Measurements from ENCODE around the gene SH2D4B. TPM values are rescaled to one million over a fixed set of nuclear protein-coding genes. Genes with fewer than 3 reads are reported as not detected.

SH2D4B gene
- total and polyA plus RNA-seq, 2 donors (not counting 3 experiments of a cell fraction or from before 2014, with no cell fraction given), result not detected

- H3K36me3 ChIP-seq (ENCODE audit: control insufficient read depth in 2 of 2, extremely low read depth in 1 of 2, insufficient read depth in 2 of 2, low read length in 2 of 2), result no peaks in the 10 kb centered on the region
- FAIRE-seq (no peak), DNase-seq (ENCODE audit: low read depth, low spot score) (no peak)
- no TSS peak for BruUV-seq (replicated peaks)
- TF ChIP-seq POLR2AphosphoS5 (IDR thresholded peaks at IDR 0.05; ENCODE audit: insufficient read depth, low read depth, low read length) (peak; percentile 32), EZH2 (IDR thresholded peaks at IDR 0.05; ENCODE audit: borderline replicate concordance, low read depth, low read length, severe bottlenecking) (no peak)
- no peak overlapping the region for H3K4me2 ChIP-seq (ENCODE audit: insufficient read depth, low read length)
- H3K27me3 ChIP-seq (ENCODE audit: control insufficient read depth in 2 of 2, insufficient read depth in 2 of 2, low read length in 2 of 2), result no peaks in the 10 kb centered on the region
- H3K9me3 ChIP-seq (replicated peaks; ENCODE audit: control insufficient read depth, insufficient read depth, low read length), result no peaks in the 10 kb centered on the region
- no peak overlapping the region for H2AFZ ChIP-seq (ENCODE audit: low read depth, low read length)
- no peaks in the 10 kb centered on the region for H4K20me1 ChIP-seq (replicated peaks; ENCODE audit: control insufficient read depth, extremely low read depth, insufficient read depth, low read length)
- CTCF ChIA-PET, result interaction anchor here (1.0 to 1.4 kb wide), 3 partner anchors 23 to 145 kb away, joined by 3 to 6 read pairs (median 4); no protein-coding TSS in a partner anchor
- dilution Hi-C loops (cut with MboI; ENCODE audit: extremely low pct_ligation_motif_present, low sequenced_read_pairs) (no loop called here), intact Hi-C loops (cut with micrococcal nuclease) (no loop called here)
- no peak overlapping the region for H3K4me3 ChIP-seq (replicated peaks in 1 of 3; ENCODE audit: insufficient read depth in 1 of 3, low read depth in 1 of 3, low read length in 3 of 3)
- no peaks in the 10 kb centered on the region for H3K79me2 ChIP-seq (ENCODE audit: control insufficient read depth, insufficient read depth, low read length)
- no peak overlapping the region for H3K9ac ChIP-seq (replicated peaks; ENCODE audit: extremely low read depth, insufficient read depth, low read length)
- H3K9me1 ChIP-seq (replicated peaks; ENCODE audit: control insufficient read depth, extremely low read depth, insufficient read depth, low read length), result no peaks in the 10 kb centered on the region
- no peaks in the 10 kb centered on the region for H3K4me1 ChIP-seq (ENCODE audit: control insufficient read depth, extremely low read depth, insufficient read depth, low read length)
- POLR2A ChIA-PET, result no interaction called here
- no peak overlapping the region for H3K27ac ChIP-seq (ENCODE audit: insufficient read depth, low read depth, low read length)
These were observed 9.5 kb upstream of the SH2D4B start for GRCh38 chr10:80528185-80528700.

GRCh38 chr10:80528901-80529300, 8.8 kb upstream of the SH2D4B start:
- BruUV-seq (replicated peaks), result no TSS peak
- H4K20me1 ChIP-seq (replicated peaks; ENCODE audit: control insufficient read depth, extremely low read depth, insufficient read depth, low read length), result no peaks in the 10 kb centered on the region
- H3K4me3 ChIP-seq (replicated peaks in 1 of 3; ENCODE audit: insufficient read depth in 1 of 3, low read depth in 1 of 3, low read length in 3 of 3), result no peak overlapping the region
- ChIA-PET POLR2A (no interaction called here), CTCF (interaction anchor here (1.0 to 1.4 kb wide), 3 partner anchors 23 to 146 kb away, joined by 3 to 6 read pairs (median 4); no protein-coding TSS in a partner anchor)
- TF ChIP-seq EZH2 (IDR thresholded peaks at IDR 0.05; ENCODE audit: borderline replicate concordance, low read depth, low read length, severe bottlenecking) (no peak), POLR2AphosphoS5 (IDR thresholded peaks at IDR 0.05; ENCODE audit: insufficient read depth, low read depth, low read length) (no peak), MYC (IDR thresholded peaks at IDR 0.05; ENCODE audit: low read depth, low read length) (no peak), FOS (IDR thresholded peaks at IDR 0.05; ENCODE audit: borderline replicate concordance, insufficient read depth, low read length) (no peak), JUN (IDR thresholded peaks at IDR 0.05; ENCODE audit: borderline replicate concordance, insufficient read depth, insufficient read length, low read depth) (no peak), CTCF (IDR thresholded peaks at IDR 0.05; ENCODE audit: extremely low read depth in 1 of 2, insufficient read depth in 1 of 2, low read depth in 1 of 2, low read length in 2 of 2) (no peak), GATA2 (IDR thresholded peaks at IDR 0.05; ENCODE audit: insufficient read depth, insufficient read length, low read depth, low read length) (no peak), POLR2A (IDR thresholded peaks at IDR 0.05; ENCODE audit: low read depth, low read length) (no peak), MAX (IDR thresholded peaks at IDR 0.05; ENCODE audit: insufficient read depth, insufficient read length) (no peak)
- no peak overlapping the region for H3K27ac ChIP-seq (ENCODE audit: insufficient read depth, low read depth, low read length)
- intact Hi-C loops (cut with micrococcal nuclease) (no loop called here), dilution Hi-C loops (cut with MboI; ENCODE audit: extremely low pct_ligation_motif_present, low sequenced_read_pairs) (no loop called here)
- H3K36me3 ChIP-seq (ENCODE audit: control insufficient read depth in 2 of 2, extremely low read depth in 1 of 2, insufficient read depth in 2 of 2, low read length in 2 of 2), result no peaks in the 10 kb centered on the region
- no peak overlapping the region for H3K9ac ChIP-seq (replicated peaks; ENCODE audit: extremely low read depth, insufficient read depth, low read length)
- no peaks in the 10 kb centered on the region for H3K27me3 ChIP-seq (ENCODE audit: control insufficient read depth in 2 of 2, insufficient read depth in 2 of 2, low read length in 2 of 2)
- H3K9me3 ChIP-seq (replicated peaks; ENCODE audit: control insufficient read depth, insufficient read depth, low read length), result no peaks in the 10 kb centered on the region
- no peaks in the 10 kb centered on the region for H3K4me1 ChIP-seq (ENCODE audit: control insufficient read depth, extremely low read depth, insufficient read depth, low read length)
- no peak overlapping the region for H2AFZ ChIP-seq (ENCODE audit: low read depth, low read length)
- H3K9me1 ChIP-seq (replicated peaks; ENCODE audit: control insufficient read depth, extremely low read depth, insufficient read depth, low read length), result no peaks in the 10 kb centered on the region
- FAIRE-seq, result no peak
- DNase-seq (ENCODE audit: low read depth, low spot score), result no peak
- no peaks in the 10 kb centered on the region for H3K79me2 ChIP-seq (ENCODE audit: control insufficient read depth, insufficient read depth, low read length)
- H3K4me2 ChIP-seq (ENCODE audit: insufficient read depth, low read length), result no peak overlapping the region

All from endothelial cell of umbilical vein (primary cell).